Kidney (tissue), 14 donors: ENCODE data around the gene CELF4. TPM values are rescaled to one million over a fixed set of nuclear protein-coding genes. Genes with fewer than 3 reads are reported as not detected.

Source experiments
- DNase-seq, 5 donors: peaks; one replicate each; pipeline ENCODE4 v3.0.0-alpha.2; 2013 to 2020
- FAIRE-seq: peaks from 2 replicates; lab custom pipeline; 2012; peaks lifted over from hg19 to GRCh38; lab: Jason Lieb, UNC
- H3K27ac ChIP-seq, 2 donors: one replicate each; pipeline ENCODE4 v1.7.0; 2013; ENCODE audit warnings: low read depth in 2 of 2, low read length in 2 of 2, inconsistent platforms in 1 of 2
- H3K27me3 ChIP-seq: one replicate; pipeline ENCODE4 v1.7.1; 2013; ENCODE audit warnings: low read length, inconsistent platforms; ENCODE audit not compliant: control insufficient read depth, insufficient read depth
- H3K36me3 ChIP-seq, 3 donors: one replicate each; pipeline versions ENCODE4 v1.7.0 to v1.7.1; 2013; ENCODE audit warnings: low read length in 3 of 3, control low read depth in 1 of 3, inconsistent platforms in 1 of 3; ENCODE audit not compliant: insufficient read depth in 3 of 3, control insufficient read depth in 2 of 3
- H3K4me1 ChIP-seq, 3 donors: one replicate each; pipeline versions ENCODE4 v1.7.0 to v1.7.1; 2013; ENCODE audit warnings: low read length in 3 of 3, inconsistent platforms in 1 of 3, low read depth in 1 of 3; ENCODE audit not compliant: control insufficient read depth in 2 of 3, insufficient read depth in 2 of 3
- H3K4me3 ChIP-seq, 3 donors: one replicate each; pipeline versions ENCODE4 v1.7.0 to v1.8.1; 2013; ENCODE audit warnings: low read length in 3 of 3, control low read depth in 1 of 3, inconsistent platforms in 1 of 3
- H3K9ac ChIP-seq, 3 donors: one replicate each; pipeline versions ENCODE4 v1.7.0 to v1.7.1; 2013; ENCODE audit warnings: low read length in 3 of 3, control low read depth in 1 of 3, inconsistent platforms in 1 of 3
- H3K9me3 ChIP-seq, 3 donors: one replicate each; pipeline versions ENCODE4 v1.7.0 to v1.7.1; 2013; ENCODE audit warnings: low read length in 3 of 3, control low read depth in 1 of 3, inconsistent platforms in 1 of 3; ENCODE audit not compliant: control insufficient read depth in 2 of 3, insufficient read depth in 1 of 3
- CTCF ChIP-seq: IDR thresholded peaks from 3 replicates; pipeline ENCODE4 v1.5.1; 2012; ENCODE audit warnings: mild to moderate bottlenecking, moderate library complexity, borderline replicate concordance; ENCODE audit not compliant: insufficient read depth; ENCODE audit errors: extremely low read depth
- intact Hi-C: fragments of 100-400 bp; cut with DNase I; formaldehyde crosslinking; loops from one replicate; pipeline ENCODE4 v1.11.1; 2022
- polyA plus RNA-seq: library from polyadenylated mRNA; stranded (reverse); fragments of 350-450 nt; fragmentation: Illumina TruSeq; extraction: RNeasy Lipid Tissue Mini Kit (QIAGEN cat#74804); gene quantifications from one replicate; pipeline ENCODE4 v1.2.3, GENCODE V29; 2014; ENCODE audit warnings: low read depth, low replicate concordance; ENCODE audit not compliant: insufficient read depth
- total RNA-seq: library from RNA; stranded (reverse); fragmentation: NEBNext Ultra II Directional; extraction: Animal tissue kit (Norgen Biotek cat#: 25700); gene quantifications from one replicate; pipeline ENCODE4 v1.2.1, GENCODE V29; 2021
- donor health status: control.
- donor health status: control.
- donor health status: control.
- donor health status: control.
- donor health status: control.
- donor health status: DM: yes; HTN: yes; CAD: no.
- donor health status: Normal renal cell carcinoma (clear cell type).

The CELF4 gene
- total and polyA plus RNA-seq, 2 donors from 2014 or later, result 0.85 to 1.5 TPM

- Histone ChIP-seq H3K4me3 (no peak overlapping the region), H3K27me3 (no peaks in the 10 kb centered on the region), H3K27ac (no peak overlapping the region), H3K36me3 (no peaks in the 10 kb centered on the region), H3K4me1 (no peaks in the 10 kb centered on the region), H3K9me3 (no peaks in the 10 kb centered on the region), H3K9ac (no peak overlapping the region)
- no peak for TF ChIP-seq CTCF
- no peak for DNase-seq
- intact Hi-C loops, result no loop called here
- FAIRE-seq, result no peak
Measured at GRCh38 chr18:37313624-37314023, 252.0 kb downstream of the CELF4 start.

- no peaks in the 10 kb centered on the region for H3K27me3 ChIP-seq
- no peak for FAIRE-seq
Measured at GRCh38 chr18:37309861-37310260, 255.7 kb downstream of the CELF4 start.

GRCh38 chr18:37309059-37309458 is 256.5 kb downstream of the CELF4 start:
- FAIRE-seq (no peak), DNase-seq (no peak)
- Histone ChIP-seq H3K9ac (no peak overlapping the region), H3K4me3 (no peak overlapping the region), H3K36me3 (no peaks in the 10 kb centered on the region), H3K4me1 (no peaks in the 10 kb centered on the region), H3K27me3 (no peaks in the 10 kb centered on the region), H3K9me3 (no peaks in the 10 kb centered on the region), H3K27ac (no peak overlapping the region)
- intact Hi-C loops, result no loop called here
- no peak for TF ChIP-seq CTCF

More at GRCh38 chr18:37309861-37310260, 255.7 kb downstream of the CELF4 start:
- intact Hi-C loops, result no loop called here
- no peak for TF ChIP-seq CTCF
- H3K27ac ChIP-seq, result no peak overlapping the region
- no peaks in the 10 kb centered on the region for H3K4me1 ChIP-seq
- no peak for DNase-seq
- H3K4me3 ChIP-seq, result no peak overlapping the region
- no peaks in the 10 kb centered on the region for H3K36me3 ChIP-seq
- no peaks in the 10 kb centered on the region for H3K9me3 ChIP-seq
- no peak overlapping the region for H3K9ac ChIP-seq

- Histone ChIP-seq H3K36me3 (no peaks in the 10 kb centered on the region), H3K27me3 (no peaks in the 10 kb centered on the region), H3K4me1 (no peaks in the 10 kb centered on the region), H3K9ac (no peak overlapping the region), H3K4me3 (no peak overlapping the region), H3K9me3 (no peaks in the 10 kb centered on the region), H3K27ac (no peak overlapping the region)
- DNase-seq (no peak), FAIRE-seq (no peak)
- intact Hi-C loops, result no loop called here
- TF ChIP-seq CTCF, result no peak
Measured at GRCh38 chr18:37307181-37307580, 258.4 kb downstream of the CELF4 start.
